ENCODE results near the gene UNCX. TPM values are rescaled to one million over a fixed set of nuclear protein-coding genes. Genes with fewer than 3 reads are reported as not detected.

UNCX gene
- total and polyA plus RNA-seq, 2 of the 8 experiments (the other 6 are each of a cell fraction or from before 2014, with no cell fraction given): not detected

GRCh38 chr7:1189986-1190772, 42.5 kb upstream of the UNCX start:
- Histone ChIP-seq H3K14ac (ENCODE audit: insufficient read length) (no peak overlapping the region), H3K56ac (replicated peaks; ENCODE audit: insufficient read length, low read depth, low read length) (no peak overlapping the region), H3K4me2 (ENCODE audit: insufficient read depth in 1 of 2, low read depth in 2 of 2, low read length in 2 of 2) (no peak overlapping the region), H3K23me2 (ENCODE audit: low read depth, low read length) (peaks cover 4% of the 10 kb centered on the region; the same call in 1 of the 2 replicates), H3K18ac (ENCODE audit: extremely low read depth, low read length) (no peak overlapping the region), H2AFZ (ENCODE audit: low read length) (no peak overlapping the region), H3K4ac (replicated peaks; ENCODE audit: insufficient read length, low read depth, low read length) (no peak overlapping the region), H3K4me3 (ENCODE audit: extremely low read depth in 1 of 4, insufficient read depth in 2 of 4, low read depth in 3 of 4, low read length in 4 of 4) (no peak overlapping the region), H3K9me3 (ENCODE audit: insufficient read depth in 2 of 2, low read depth in 1 of 2, low read length in 1 of 2) (no peaks in the 10 kb centered on the region), H2BK15ac (ENCODE audit: low read length) (no peak overlapping the region), H3K36me3 (ENCODE audit: control insufficient read depth in 2 of 4, insufficient read depth in 4 of 4, low read length in 3 of 4) (no peaks in the 10 kb centered on the region), H3K23ac (ENCODE audit: insufficient read length) (no peak overlapping the region), H2AK5ac (ENCODE audit: low read depth, low read length) (no peak overlapping the region), H3K9ac (replicated peaks in 1 of 4; ENCODE audit: extremely low read depth in 1 of 4, low read depth in 3 of 4, low read length in 3 of 4) (no peak overlapping the region), H2BK120ac (replicated peaks; ENCODE audit: low read depth, low read length) (no peak overlapping the region), H4K5ac (ENCODE audit: insufficient read length, low read depth, low read length) (no peak overlapping the region), H2BK12ac (ENCODE audit: low read depth, low read length) (no peak overlapping the region), H2BK20ac (ENCODE audit: low read length) (no peak overlapping the region), H4K20me1 (replicated peaks in 1 of 2; ENCODE audit: control insufficient read depth in 1 of 2, insufficient read depth in 2 of 2, low read length in 2 of 2) (no peaks in the 10 kb centered on the region), H3K4me1 (replicated peaks in 1 of 4; ENCODE audit: control insufficient read depth in 3 of 4, insufficient read depth in 4 of 4, low read length in 3 of 4) (no peaks in the 10 kb centered on the region), H3K27ac (ENCODE audit: low read depth, low read length) (no peak overlapping the region), H4K8ac (ENCODE audit: extremely low read depth, insufficient read depth, low read length) (no peak overlapping the region), H4K91ac (replicated peaks; ENCODE audit: insufficient read length, low read length) (no peak overlapping the region), H3K79me1 (ENCODE audit: low read depth, low read length) (no peaks in the 10 kb centered on the region), H3K79me2 (ENCODE audit: control insufficient read depth in 1 of 2, insufficient read depth in 2 of 2, low read length in 2 of 2) (no peaks in the 10 kb centered on the region), H3K27me3 (replicated peaks in 1 of 4; ENCODE audit: control insufficient read depth in 3 of 4, extremely low read depth in 1 of 4, insufficient read depth in 3 of 4, low read length in 3 of 4) (no peaks in the 10 kb centered on the region), H2BK5ac (ENCODE audit: low read depth, low read length) (no peak overlapping the region)
- POLR2A ChIA-PET (ENCODE audit: partially characterized antibody): no interaction called here
- DNase-seq (ENCODE audit: low read depth in 1 of 2, low spot score in 2 of 2): no peak
- WGBS, 2 experiments (ENCODE audit: extremely low coverage in 1 of 2, insufficient coverage in 1 of 2, insufficient read length in 1 of 2, insufficient replicate concordance in 2 of 2, low coverage in 1 of 2, low lambda C conversion rate in 2 of 2, missing lambda C conversion rate in 1 of 2): 94% methylated on average over 10 of the region's 10 CpGs; no CpG with 5 or more reads in 1 of the 2 experiments
- FAIRE-seq: no peak
- CTCF ChIA-PET (ENCODE audit: partially characterized antibody): no interaction called here
- TF ChIP-seq SAP30 (IDR thresholded peaks at IDR 0.05; ENCODE audit: insufficient read depth, insufficient replicate concordance, low read length): no peak
- no peak for TF ChIP-seq KDM1A (IDR thresholded peaks at IDR 0.05; ENCODE audit: borderline replicate concordance, low read length)
- TF ChIP-seq ATF3 (IDR thresholded peaks at IDR 0.05; ENCODE audit: insufficient read depth, low read depth, low read length): no peak
- TF ChIP-seq CTCF (IDR thresholded peaks at IDR 0.05; ENCODE audit: control extremely low read depth in 1 of 3, insufficient read depth in 1 of 3, low read depth in 1 of 3, low read length in 3 of 3): no peak
- no peak for TF ChIP-seq KDM4A (IDR thresholded peaks at IDR 0.05; ENCODE audit: low read depth, low read length, severe bottlenecking)
- TF ChIP-seq EGR1 (IDR thresholded peaks at IDR 0.05; ENCODE audit: borderline replicate concordance, low read depth, low read length): no peak
- no peak for TF ChIP-seq RFX5 (IDR thresholded peaks at IDR 0.05; ENCODE audit: borderline replicate concordance, low read depth, low read length)
- TF ChIP-seq RXRA (IDR thresholded peaks at IDR 0.05; ENCODE audit: insufficient read depth, low read depth, low read length): no peak
- no peak for TF ChIP-seq CBX5 (IDR thresholded peaks at IDR 0.05; ENCODE audit: low read depth, low read length)
